Motor neuron (in vitro differentiated cells): ENCODE measurements around the gene FAM184B. TPM values are rescaled to one million over a fixed set of nuclear protein-coding genes. Genes with fewer than 3 reads are reported as not detected.
"Not testable (repeated sequence)": the region's sequence is repeated elsewhere in the genome, so short reads cannot be mapped to it uniquely, and the experiment has no call there.

Experiments
- ATAC-seq, 8 experiments: fragments of 200-7000 bp; cut with Tn5 transposase; replicated peaks in 6 of 8; 2 replicates each; pipeline ENCODE4 v1.8.0; 2021; ENCODE audit warnings: mild to moderate bottlenecking in 8 of 8, moderate library complexity in 8 of 8
- H3K27ac ChIP-seq, 2 donors: fragments of 250-450 bp; sonication (Bioruptor Pico); 2 replicates each; pipeline ENCODE4 v1.9.0; 2021; ENCODE audit warnings: antibody characterized with exemption in 2 of 2, mild to moderate bottlenecking in 2 of 2, moderate library complexity in 1 of 2
- H3K4me1 ChIP-seq, 2 donors: fragments of 250-450 bp; sonication (Bioruptor Pico); replicated peaks in 1 of 2; 2 replicates each; pipeline ENCODE4 v1.6.1; 2021; ENCODE audit warnings: antibody characterized with exemption in 2 of 2, mild to moderate bottlenecking in 2 of 2, moderate library complexity in 1 of 2
- H3K4me3 ChIP-seq, 5 donors: fragments of 250-450 bp; sonication (Bioruptor Pico); 2 replicates each; pipeline ENCODE4 v1.9.0; 2021; ENCODE audit warnings: antibody characterized with exemption in 5 of 5, mild to moderate bottlenecking in 5 of 5, moderate library complexity in 4 of 5
- WGBS, 10 experiments: fragments of 450-650 bp; shearing (Covaris generic); methylation state at CpG; one replicate each; pipeline ENCODE4 v1.0.0; 2022; 5-methylcytosine and 5-hydroxymethylcytosine counted together
- in situ Hi-C, 9 experiments: fragments of 400-800 bp; cut with MboI; loops; one replicate each; pipeline ENCODE4 v1.15.0; 2021; ENCODE audit warnings: low sequenced_read_pairs in 9 of 9, low pct_unique_long_range_greater_than_20kb in 2 of 9; ENCODE audit not compliant: unreplicated experiment in 9 of 9
- total RNA-seq, 8 experiments: library from RNA; unstranded; fragments of 300-600 nt; gene quantifications; 2 replicates each; pipeline versions ENCODE4 v1.2.3 to v1.2.4, GENCODE V29; 2022

Gene FAM184B
- total RNA-seq, 8 experiments from 2014 or later: 0.21 to 3.2 (median 0.64) TPM; not detected in 1

GRCh38 chr4:17688011-17688441 is 93.4 kb downstream of the FAM184B start:
- 17 to 33% (median 24%) methylated on average over 1 to 9 of the region's 9 CpGs; no CpG with 5 or more reads in 4 of the 10 experiments for WGBS, 10 experiments
- Histone ChIP-seq H3K4me3 (no peak overlapping the region), H3K27ac (peak overlapping the region; percentile 58 to 70), H3K4me1 (peaks cover 10 to 12% of the 10 kb centered on the region in 2 donors)
- peak in 5 of 8 experiments; percentile 84 to 94 (median 91) for ATAC-seq
- in situ Hi-C loops: no loop called here

DNA sequence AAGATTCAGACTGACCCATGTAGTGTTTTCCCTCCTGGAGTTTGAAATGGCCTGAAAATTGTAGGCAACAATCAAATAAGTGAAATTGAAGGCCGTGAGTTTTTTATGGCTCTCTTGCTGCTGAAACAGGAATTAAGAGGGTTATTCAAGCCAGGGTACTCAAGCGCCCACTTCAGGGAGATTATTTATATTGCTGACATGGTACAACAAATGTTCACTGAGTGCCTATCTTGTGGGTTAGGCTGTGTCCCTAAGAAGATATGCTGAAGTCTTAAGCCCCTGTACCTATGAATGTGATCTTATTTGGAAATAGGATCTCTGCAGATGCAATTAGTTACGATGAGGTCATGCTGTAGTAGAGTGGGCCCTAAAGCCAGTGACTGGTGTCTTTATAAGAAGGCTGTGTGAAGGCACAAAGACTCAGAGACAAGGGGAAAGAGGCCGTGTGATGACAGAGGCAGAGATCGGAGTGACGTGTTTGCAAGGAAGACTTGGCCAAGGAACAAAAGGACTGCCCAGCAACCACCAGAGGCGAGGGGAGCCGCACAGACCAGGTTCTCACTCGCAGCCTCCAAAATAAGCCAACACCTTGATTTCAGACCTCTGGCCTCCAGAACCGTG is 94.1 kb downstream of the FAM184B start:
- peak in 5 of 8 experiments; percentile 32 to 70 (median 63) for ATAC-seq
- no peak overlapping the region for H3K4me3 ChIP-seq
- peak overlapping the region; percentile 58 to 70 for H3K27ac ChIP-seq

DNA sequence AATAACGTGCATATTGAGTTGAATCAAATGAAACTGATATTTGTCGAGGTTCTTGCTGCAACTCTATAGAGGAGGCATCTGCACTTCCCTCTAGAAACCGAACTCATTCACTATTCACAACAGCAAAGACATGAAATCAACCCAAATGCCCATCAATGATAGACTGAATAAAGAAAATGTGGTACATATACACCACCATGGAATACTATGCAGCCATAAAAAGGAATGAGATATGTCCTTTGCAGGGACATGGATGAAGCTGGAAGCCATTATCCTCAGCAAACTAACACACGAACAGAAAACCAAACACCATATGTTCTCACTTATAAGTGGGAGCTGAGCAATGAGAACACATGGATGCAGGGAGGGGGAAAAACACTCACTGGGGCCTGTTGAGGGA is 96.8 kb downstream of the FAM184B start:
- in situ Hi-C loops, H3K27ac ChIP-seq, H3K4me3 ChIP-seq, ATAC-seq: not testable (repeated sequence)
- H3K4me1 ChIP-seq: peaks cover 10 to 12% of the 10 kb centered on the region in 2 donors
- 0 to 83% (median 64%) methylated on average over 1 to 4 of the region's 4 CpGs; no CpG with 5 or more reads in 1 of the 10 experiments for WGBS, 10 experiments

More for the DNA sequence above, 94.1 kb downstream of the FAM184B start:
- 40 to 100% (median 83%) methylated on average over 1 to 7 of the region's 10 CpGs; no CpG with 5 or more reads in 2 of the 10 experiments for whole genome bisulfite sequencing, 10 experiments
- peaks cover 10 to 12% of the 10 kb centered on the region in 2 donors for H3K4me1 ChIP-seq
- in situ Hi-C loops: no loop called here

- WGBS, 10 experiments: 17 to 80% (median 50%) methylated on average over 1 to 2 of the region's 2 CpGs; no CpG with 5 or more reads in 3 of the 10 experiments
- in situ Hi-C loops: no loop called here
- ATAC-seq: no peak
- Histone ChIP-seq H3K4me3 (no peak overlapping the region), H3K4me1 (no peaks in the 10 kb centered on the region), H3K27ac (no peak overlapping the region)
These were observed 99.2 kb downstream of the FAM184B start for GRCh38 chr4:17682222-17682566.

DNA sequence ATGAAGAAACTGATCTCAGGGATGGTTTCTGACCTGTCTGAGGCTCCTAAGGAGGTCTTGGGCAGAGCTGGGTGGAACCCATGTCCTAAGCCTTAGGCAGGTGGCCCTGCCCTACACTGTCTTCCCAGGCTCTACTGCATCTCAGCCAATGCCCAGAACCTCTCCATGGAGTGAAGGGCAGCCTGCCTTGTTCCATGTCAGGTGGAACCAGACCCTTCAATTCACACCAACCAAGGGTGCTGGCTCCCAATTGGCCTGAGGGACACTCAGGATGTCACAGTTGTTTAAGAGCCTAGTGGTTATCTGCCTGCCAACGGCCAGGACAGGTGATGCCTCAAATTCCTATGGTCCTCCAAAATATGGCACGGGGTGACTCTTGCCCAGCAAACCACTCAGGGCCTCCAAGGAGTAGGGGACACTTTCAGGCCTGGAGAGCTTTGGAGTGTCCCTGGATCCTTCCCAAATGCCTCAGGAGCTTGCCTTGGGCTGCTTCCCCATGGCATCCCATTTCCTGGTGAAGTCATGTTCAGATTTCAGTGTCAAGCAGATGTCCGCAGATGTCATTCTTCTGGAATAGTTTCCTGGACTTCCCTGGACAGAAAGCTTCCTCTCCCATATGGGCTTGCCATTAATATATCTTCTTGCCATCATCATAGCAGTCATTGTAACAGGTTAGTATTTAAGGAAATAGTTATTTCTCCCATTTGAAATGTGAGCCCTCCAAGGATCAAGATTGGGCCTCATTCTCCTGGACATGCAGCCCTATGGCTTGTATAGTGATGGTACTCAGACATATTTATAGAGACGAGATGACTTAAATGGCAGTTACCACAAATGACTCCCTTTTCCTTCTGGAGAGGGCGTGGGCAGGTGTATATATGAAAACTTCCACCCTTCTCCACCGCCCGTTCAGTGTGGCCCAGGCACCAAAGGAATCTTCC is 99.9 kb downstream of the FAM184B start:
- WGBS, 10 experiments: 13 to 85% (median 68%) methylated on average over 2 to 5 of the region's 7 CpGs; no CpG with 5 or more reads in 1 of the 10 experiments
- in situ Hi-C loops: no loop called here
- Histone ChIP-seq H3K4me3 (no peak overlapping the region), H3K4me1 (no peaks in the 10 kb centered on the region), H3K27ac (no peak overlapping the region)
- ATAC-seq: peak in 3 of 8 experiments; percentile 50 to 71 (median 56)

GRCh38 chr4:17680559-17681280 is 100.7 kb downstream of the FAM184B start:
- peak in 3 of 8 experiments; percentile 66 to 70 (median 69) for ATAC-seq
- 0 to 80% (median 56%) methylated on average over 2 to 5 of the region's 5 CpGs for WGBS, 10 experiments
- Histone ChIP-seq H3K4me1 (no peaks in the 10 kb centered on the region), H3K27ac (no peak overlapping the region), H3K4me3 (no peak overlapping the region)
- in situ Hi-C loops: no loop called here

DNA sequence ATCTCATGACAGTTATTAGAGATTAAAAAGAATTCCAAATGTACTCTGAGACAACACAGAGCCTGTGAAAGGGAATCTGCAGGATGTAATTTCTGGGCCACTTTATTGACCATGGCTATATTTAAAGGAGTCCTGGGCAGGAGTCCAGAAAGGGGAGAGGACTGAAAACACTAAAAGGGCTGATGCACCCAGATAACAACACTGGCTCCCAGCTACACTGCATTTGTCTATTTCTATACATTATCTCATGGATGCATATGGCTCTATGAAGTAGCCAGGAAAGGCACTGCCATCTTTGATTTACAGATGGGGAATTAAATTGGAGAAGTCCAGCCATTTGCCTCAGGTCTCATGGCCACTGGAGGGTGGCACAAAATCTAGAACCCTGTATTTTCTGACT is 111.0 kb downstream of the FAM184B start:
- in situ Hi-C loops: no loop called here
- ATAC-seq: no peak
- Histone ChIP-seq H3K27ac (no peak overlapping the region), H3K4me1 (no peaks in the 10 kb centered on the region), H3K4me3 (no peak overlapping the region)

- Histone ChIP-seq H3K4me3 (no peak overlapping the region), H3K4me1 (no peaks in the 10 kb centered on the region), H3K27ac (no peak overlapping the region)
- WGBS, 10 experiments: 40 to 100% (median 88%) methylated on average over 1 to 3 of the region's 3 CpGs; no CpG with 5 or more reads in 5 of the 10 experiments
- peak in 1 of 8 experiments; percentile 15 for ATAC-seq
- in situ Hi-C loops: no loop called here
These were observed 113.7 kb downstream of the FAM184B start for GRCh38 chr4:17667653-17668201.

GRCh38 chr4:17667253-17667652 is 114.2 kb downstream of the FAM184B start:
- Histone ChIP-seq H3K4me3 (no peak overlapping the region), H3K4me1 (no peaks in the 10 kb centered on the region), H3K27ac (no peak overlapping the region)
- ATAC-seq: no peak
- in situ Hi-C loops: no loop called here
- WGBS, 10 experiments: 53 to 96% (median 73%) methylated on average over 2 to 3 of the region's 3 CpGs; no CpG with 5 or more reads in 2 of the 10 experiments

DNA sequence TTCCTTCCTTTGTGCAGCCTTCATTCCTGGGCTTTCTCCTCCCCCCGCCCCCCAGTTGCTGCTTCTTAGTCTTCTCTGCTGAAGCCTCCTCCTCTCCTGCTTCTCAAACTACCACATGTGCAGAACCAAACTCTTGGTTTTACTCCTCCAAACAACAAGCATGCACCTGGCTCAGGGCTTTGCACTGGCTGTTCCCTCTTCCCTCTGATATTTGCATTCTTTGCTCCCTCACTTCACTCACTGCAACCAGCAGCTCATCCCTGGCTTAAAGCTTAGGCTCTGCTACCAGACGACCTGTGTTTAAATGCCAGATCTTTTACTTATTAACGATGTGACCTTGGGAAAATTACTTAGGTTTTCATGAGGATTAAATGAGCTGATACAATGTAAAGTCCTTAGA is 115.6 kb downstream of the FAM184B start:
- 0 to 68% (median 50%) methylated on average over 1 to 3 of the region's 3 CpGs; no CpG with 5 or more reads in 1 of the 10 experiments for WGBS, 10 experiments
- no peak overlapping the region for H3K4me3 ChIP-seq
- H3K27ac ChIP-seq: no peak overlapping the region
- ATAC-seq: no peak
- H3K4me1 ChIP-seq: no peaks in the 10 kb centered on the region
- in situ Hi-C loops: no loop called here

DNA sequence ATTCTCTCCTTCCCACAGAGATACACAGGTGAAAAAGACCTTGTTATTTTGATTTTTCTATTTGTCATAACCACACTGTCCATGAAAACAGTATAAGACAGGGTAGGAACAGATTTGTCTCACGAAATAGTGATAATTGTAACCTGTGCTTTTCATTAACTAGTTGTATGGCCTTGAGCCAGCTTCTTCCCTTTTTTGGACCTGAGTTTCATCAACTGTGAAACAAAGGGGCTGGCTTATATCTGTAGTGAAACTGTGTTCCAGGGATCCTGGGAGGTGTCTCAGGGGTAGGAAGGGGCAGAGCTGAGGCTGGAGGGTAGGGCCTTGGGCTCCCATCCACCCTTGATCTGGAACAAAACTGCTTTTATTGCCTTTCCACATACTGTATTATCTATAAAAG is 116.1 kb downstream of the FAM184B start:
- no peaks in the 10 kb centered on the region for H3K4me1 ChIP-seq
- WGBS, 10 experiments: 17 to 100% (median 51%) methylated on average over 1 of the region's 1 CpG; no CpG with 5 or more reads in 2 of the 10 experiments
- in situ Hi-C loops: no loop called here
- no peak overlapping the region for H3K4me3 ChIP-seq
- ATAC-seq: no peak
- H3K27ac ChIP-seq: no peak overlapping the region

- Histone ChIP-seq H3K27ac (no peak overlapping the region), H3K4me3 (no peak overlapping the region), H3K4me1 (no peaks in the 10 kb centered on the region)
- peak in 1 of 8 experiments; percentile 54 for ATAC-seq
- 28 to 86% (median 48%) methylated on average over 2 to 4 of the region's 4 CpGs; no CpG with 5 or more reads in 4 of the 10 experiments for WGBS, 10 experiments
- in situ Hi-C loops: no loop called here
These were observed 116.7 kb downstream of the FAM184B start for GRCh38 chr4:17664755-17665154.
